ENCODE measurements around the gene C1orf87.

C1orf87 gene

DNA sequence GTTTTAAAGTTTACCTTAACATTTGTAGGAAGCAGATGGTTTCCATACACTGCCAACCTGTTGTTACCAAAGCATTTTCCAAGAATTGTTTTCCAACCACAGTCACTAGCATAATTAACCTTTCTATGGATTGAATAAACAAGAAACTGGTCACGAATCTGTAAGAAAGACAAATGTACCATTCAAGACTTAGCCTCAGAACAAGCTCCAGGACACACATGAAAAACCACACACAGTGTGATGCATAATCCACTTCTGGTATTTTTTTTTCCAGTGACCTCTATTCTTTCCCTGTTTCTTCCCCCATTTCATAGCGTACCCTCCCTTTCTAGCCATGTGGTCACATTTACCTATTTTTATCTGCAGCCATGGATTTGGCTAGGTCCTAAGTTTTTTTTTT, 29.6 kb upstream of the C1orf87 start:
- no peak for TF ChIP-seq ZFX (IDR thresholded peaks at IDR 0.05)
- TF ChIP-seq, protein P1, sequence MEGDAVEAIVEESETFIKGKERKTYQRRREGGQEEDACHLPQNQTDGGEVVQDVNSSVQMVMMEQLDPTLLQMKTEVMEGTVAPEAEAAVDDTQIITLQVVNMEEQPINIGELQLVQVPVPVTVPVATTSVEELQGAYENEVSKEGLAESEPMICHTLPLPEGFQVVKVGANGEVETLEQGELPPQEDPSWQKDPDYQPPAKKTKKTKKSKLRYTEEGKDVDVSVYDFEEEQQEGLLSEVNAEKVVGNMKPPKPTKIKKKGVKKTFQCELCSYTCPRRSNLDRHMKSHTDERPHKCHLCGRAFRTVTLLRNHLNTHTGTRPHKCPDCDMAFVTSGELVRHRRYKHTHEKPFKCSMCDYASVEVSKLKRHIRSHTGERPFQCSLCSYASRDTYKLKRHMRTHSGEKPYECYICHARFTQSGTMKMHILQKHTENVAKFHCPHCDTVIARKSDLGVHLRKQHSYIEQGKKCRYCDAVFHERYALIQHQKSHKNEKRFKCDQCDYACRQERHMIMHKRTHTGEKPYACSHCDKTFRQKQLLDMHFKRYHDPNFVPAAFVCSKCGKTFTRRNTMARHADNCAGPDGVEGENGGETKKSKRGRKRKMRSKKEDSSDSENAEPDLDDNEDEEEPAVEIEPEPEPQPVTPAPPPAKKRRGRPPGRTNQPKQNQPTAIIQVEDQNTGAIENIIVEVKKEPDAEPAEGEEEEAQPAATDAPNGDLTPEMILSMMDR (conservative IDR thresholded peaks at IDR 0.05) = no peak

DNA sequence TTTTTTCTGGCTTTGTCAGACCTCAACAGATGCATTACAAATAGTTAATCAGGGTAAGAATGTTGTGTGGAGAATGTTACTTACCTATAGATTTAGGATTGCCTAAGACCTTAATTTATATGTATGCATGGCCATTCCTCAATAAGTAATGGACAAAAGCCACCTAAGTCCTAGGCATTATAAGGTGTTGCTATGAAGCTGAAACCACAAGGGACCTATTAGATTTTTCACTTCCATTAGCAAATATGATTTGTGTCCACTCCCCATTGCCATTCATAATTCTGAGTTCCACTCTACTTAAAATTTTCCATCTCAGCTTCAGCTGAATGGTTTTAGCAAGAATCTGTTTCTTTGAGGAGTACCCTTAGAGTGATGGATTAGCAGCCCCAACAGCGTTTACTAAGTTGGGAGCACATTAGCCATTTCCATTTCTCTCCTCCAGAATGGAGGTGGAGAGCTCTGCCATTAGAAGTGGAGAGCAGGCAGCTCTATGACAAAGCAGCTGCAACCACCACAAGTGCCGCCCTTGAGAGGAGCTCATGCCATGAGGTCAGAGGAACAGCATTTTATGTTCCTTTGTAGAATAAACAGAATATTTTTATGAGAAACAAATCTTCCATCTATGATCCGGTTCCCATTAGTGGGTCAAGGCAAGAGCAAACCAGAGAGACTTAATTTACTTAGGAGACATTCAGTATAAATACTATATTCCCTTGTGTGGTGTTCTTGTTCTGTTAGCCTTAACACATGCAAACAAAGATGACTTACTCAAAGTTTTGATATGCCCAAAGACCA, 28.9 kb upstream of the C1orf87 start:
- no peak overlapping the region for H3K27ac ChIP-seq
- TF ChIP-seq ZFX (IDR thresholded peaks at IDR 0.05) = no peak
- TF ChIP-seq, protein P1 (conservative IDR thresholded peaks at IDR 0.05) = no peak

More for the DNA sequence above, 29.6 kb upstream of the C1orf87 start:
- no peak overlapping the region for H3K27ac ChIP-seq

DNA sequence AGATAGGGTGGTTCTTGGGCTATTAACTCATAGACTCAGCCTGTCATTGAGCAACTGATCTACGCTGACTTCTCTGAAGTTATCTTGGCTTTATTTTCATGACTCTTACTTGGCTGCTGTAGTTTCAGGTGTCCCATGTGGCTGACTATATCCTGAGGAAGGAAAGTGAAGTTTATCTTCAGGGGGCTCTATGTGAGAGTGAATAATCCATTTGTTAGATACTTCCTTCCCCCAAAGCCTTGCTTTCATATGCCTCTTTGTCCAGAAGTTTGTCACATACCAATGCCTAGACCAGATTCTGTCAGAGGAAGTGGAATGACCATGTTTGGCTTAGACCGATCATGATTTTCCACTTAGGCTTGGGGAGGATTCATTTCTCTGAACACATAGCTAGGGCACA, 27.9 kb upstream of the C1orf87 start:
- no peak overlapping the region for H3K27ac ChIP-seq
- TF ChIP-seq, protein P1 (conservative IDR thresholded peaks at IDR 0.05) = no peak
- TF ChIP-seq ZFX (IDR thresholded peaks at IDR 0.05) = no peak

DNA sequence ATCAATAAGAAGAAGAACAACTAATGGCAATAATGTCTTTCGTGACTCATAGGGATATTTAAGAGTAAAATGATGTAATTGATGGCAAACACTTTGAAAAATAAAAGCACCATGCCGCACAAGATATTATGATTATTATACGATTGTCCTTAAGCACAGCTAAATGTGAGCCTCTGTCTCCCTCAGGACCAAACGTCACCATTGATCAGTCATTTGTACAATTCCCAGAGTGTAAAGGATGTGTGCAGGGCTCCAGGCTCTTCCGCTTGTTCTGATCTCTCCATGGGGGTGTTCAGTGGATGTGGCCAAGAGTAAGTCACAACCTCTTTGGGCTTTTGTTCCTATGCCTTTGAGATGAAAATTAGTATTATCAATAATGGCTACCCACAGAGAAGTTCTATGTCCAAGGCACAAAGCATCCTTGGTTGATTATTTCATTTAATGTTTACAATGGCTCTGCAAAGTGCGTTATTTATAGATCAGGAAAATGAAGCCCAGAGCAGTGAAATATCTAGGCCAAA, 17.7 kb upstream of the C1orf87 start:
- H3K27ac ChIP-seq = no peak overlapping the region

DNA sequence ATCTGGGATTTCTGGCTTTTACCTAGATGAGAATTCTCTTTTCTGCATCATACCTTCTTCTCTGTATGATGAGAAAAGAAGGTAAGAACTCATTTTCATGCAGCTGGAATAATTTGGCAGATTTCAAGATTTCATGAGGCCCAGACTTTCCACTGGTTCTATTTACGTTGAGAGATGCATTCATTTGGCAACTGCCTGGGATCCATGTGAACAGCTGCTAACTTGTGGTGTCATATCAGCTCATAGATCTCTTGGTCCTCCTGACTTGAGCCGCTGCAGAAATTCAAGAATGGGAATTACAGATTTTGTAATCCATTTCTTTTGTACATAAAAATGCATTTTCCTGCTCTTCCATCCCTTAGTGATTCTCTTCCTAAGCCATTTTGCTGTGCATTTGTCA, 17.1 kb upstream of the C1orf87 start:
- no peak overlapping the region for H3K27ac ChIP-seq
- TF ChIP-seq, protein P1 (conservative IDR thresholded peaks at IDR 0.05) = no peak
- no peak for TF ChIP-seq ZFX (IDR thresholded peaks at IDR 0.05)

More for the DNA sequence above, 17.7 kb upstream of the C1orf87 start:
- TF ChIP-seq, protein P1 (conservative IDR thresholded peaks at IDR 0.05) = no peak
- TF ChIP-seq ZFX (IDR thresholded peaks at IDR 0.05) = no peak

DNA sequence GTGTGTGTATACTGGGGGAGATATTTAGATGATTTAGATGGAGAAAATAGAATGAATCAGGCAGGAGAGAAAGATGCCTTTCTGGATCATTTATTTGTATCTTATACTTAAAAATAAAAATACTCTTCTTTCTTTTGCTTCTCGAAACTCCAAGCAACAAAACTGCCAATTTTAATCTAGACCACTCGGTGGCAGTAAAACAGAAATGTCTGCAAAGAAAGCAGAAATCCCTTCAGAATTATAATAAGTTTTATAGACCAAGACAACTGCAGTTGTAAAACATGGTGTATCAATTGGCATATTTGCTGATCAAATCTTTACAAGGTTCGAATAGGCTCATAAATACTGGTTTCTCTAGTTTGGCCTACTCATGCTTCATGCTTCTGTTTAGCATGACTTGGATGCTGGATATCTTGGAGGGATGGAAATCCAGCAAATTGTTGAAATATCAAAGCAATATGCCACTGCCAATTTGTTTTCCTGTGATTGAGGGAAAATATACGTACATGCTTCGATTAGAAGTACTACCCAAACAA, 15.1 kb upstream of the C1orf87 start:
- H3K27ac ChIP-seq = peak overlapping the region; percentile 36; the same call in 1 of the 2 replicates
- TF ChIP-seq, protein P1 (conservative IDR thresholded peaks at IDR 0.05) = peak; percentile 77
- TF ChIP-seq ZFX (IDR thresholded peaks at IDR 0.05) = no peak

DNA sequence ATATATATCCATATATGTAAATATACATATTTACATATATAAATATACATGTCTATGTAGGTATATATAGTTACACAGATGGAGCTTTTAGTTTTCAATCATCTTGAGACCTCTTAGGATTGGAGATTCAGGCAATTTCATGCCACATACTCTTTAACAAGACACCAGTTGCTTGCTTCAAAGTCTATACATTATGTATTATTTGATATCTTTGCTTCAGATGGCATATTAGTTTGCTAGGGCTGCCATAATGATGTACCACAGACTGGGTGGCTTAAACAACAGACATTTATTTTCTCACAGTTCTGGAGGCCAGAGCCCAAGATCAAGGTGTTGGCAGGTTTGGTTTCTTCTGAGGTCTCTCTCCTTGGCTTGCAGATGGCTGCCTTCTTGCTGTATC, 14.1 kb upstream of the C1orf87 start:
- TF ChIP-seq, protein P1 (conservative IDR thresholded peaks at IDR 0.05) = no peak
- no peak for TF ChIP-seq ZFX (IDR thresholded peaks at IDR 0.05)
- no peak overlapping the region for H3K27ac ChIP-seq
